ENCODE data around the gene P2RY11. TPM values are rescaled to one million over a fixed set of nuclear protein-coding genes. Genes with fewer than 3 reads are reported as not detected.
A peak's percentile ranks its signal among the peaks of the same experiment; 100 is the strongest.

The P2RY11 gene
- total and polyA plus RNA-seq, 7 donors: 4.0 to 18.5 (median 12.7) TPM

- ATAC-seq: no peak
- H3K27ac ChIP-seq: no peak overlapping the region
- TF ChIP-seq CTCF (IDR thresholded peaks at IDR 0.05): no peak
- no peaks in the 10 kb centered on the region for H3K4me1 ChIP-seq
- H3K27me3 ChIP-seq (ENCODE audit: insufficient read depth in 3 of 3, low read length in 2 of 3): peaks cover 0 to 7% (median 0%) of the 10 kb centered on the region in 3 donors
- no peaks in the 10 kb centered on the region for H3K9me3 ChIP-seq
- whole genome bisulfite sequencing, 3 donors: 66 to 70% (median 68%) methylated on average over 21 to 22 of the region's 22 CpGs
- no peaks in the 10 kb centered on the region for H3K36me3 ChIP-seq (ENCODE audit: insufficient read depth in 1 of 2, low read depth in 1 of 2)
- H3K4me3 ChIP-seq: no peak overlapping the region
- intact Hi-C loops (cut with DNase I): no loop called here
- peak in 1 of 2 donors; percentile 40 for DNase-seq
These were observed 40.6 kb upstream of the P2RY11 start for GRCh38 chr19:10070730-10071446.

GRCh38 chr19:10074153-10074552 is 37.3 kb upstream of the P2RY11 start:
- 51 to 56% (median 54%) methylated on average over 2 of the region's 2 CpGs for WGBS, 3 donors
- Histone ChIP-seq H3K36me3 (ENCODE audit: insufficient read depth in 1 of 2, low read depth in 1 of 2) (no peaks in the 10 kb centered on the region), H3K4me3 (no peak overlapping the region), H3K9me3 (no peaks in the 10 kb centered on the region), H3K27ac (no peak overlapping the region), H3K4me1 (no peaks in the 10 kb centered on the region), H3K27me3 (ENCODE audit: insufficient read depth in 3 of 3, low read length in 2 of 3) (peaks cover 0 to 7% (median 0%) of the 10 kb centered on the region in 3 donors)
- ATAC-seq (no peak), DNase-seq (no peak)
- peak; percentile 11 for TF ChIP-seq CTCF (IDR thresholded peaks at IDR 0.05)
- intact Hi-C loops (cut with DNase I): no loop called here

GRCh38 chr19:10076535-10076934 is 35.0 kb upstream of the P2RY11 start:
- no peak overlapping the region for H3K4me3 ChIP-seq
- H3K36me3 ChIP-seq (ENCODE audit: insufficient read depth in 1 of 2, low read depth in 1 of 2): no peaks in the 10 kb centered on the region
- no peak for TF ChIP-seq CTCF (IDR thresholded peaks at IDR 0.05)
- WGBS, 3 donors: 71 to 80% (median 76%) methylated on average over 6 of the region's 6 CpGs
- DNase-seq (no peak), ATAC-seq (no peak)
- H3K27ac ChIP-seq: no peak overlapping the region
- H3K4me1 ChIP-seq: no peaks in the 10 kb centered on the region
- intact Hi-C loops (cut with DNase I): no loop called here
- no peaks in the 10 kb centered on the region for H3K27me3 ChIP-seq (ENCODE audit: insufficient read depth in 3 of 3, low read length in 2 of 3)
- H3K9me3 ChIP-seq: no peaks in the 10 kb centered on the region

- no peak for TF ChIP-seq CTCF (IDR thresholded peaks at IDR 0.05)
These were observed 33.2 kb upstream of the P2RY11 start for GRCh38 chr19:10078329-10078728.

GRCh38 chr19:10079031-10079453 is 32.5 kb upstream of the P2RY11 start:
- TF ChIP-seq CTCF (IDR thresholded peaks at IDR 0.05): no peak
- WGBS, 3 donors: 53 to 59% (median 57%) methylated on average over 7 of the region's 7 CpGs
- Histone ChIP-seq H3K36me3 (ENCODE audit: insufficient read depth in 1 of 2, low read depth in 1 of 2) (no peaks in the 10 kb centered on the region), H3K4me1 (no peaks in the 10 kb centered on the region), H3K4me3 (no peak overlapping the region), H3K27ac (no peak overlapping the region), H3K27me3 (ENCODE audit: insufficient read depth in 3 of 3, low read length in 2 of 3) (peaks cover 0 to 2% (median 2%) of the 10 kb centered on the region in 3 donors), H3K9me3 (no peaks in the 10 kb centered on the region)
- ATAC-seq: no peak
- no peak for DNase-seq
- intact Hi-C loops (cut with DNase I): no loop called here

More at GRCh38 chr19:10078329-10078728, 33.2 kb upstream of the P2RY11 start:
- ATAC-seq: no peak
- no peaks in the 10 kb centered on the region for H3K4me1 ChIP-seq
- no peak overlapping the region for H3K27ac ChIP-seq
- no peak overlapping the region for H3K4me3 ChIP-seq
- 77 to 88% (median 80%) methylated on average over 8 of the region's 8 CpGs for WGBS, 3 donors
- intact Hi-C loops (cut with DNase I): no loop called here
- no peak for DNase-seq
- peaks cover 0 to 2% (median 0%) of the 10 kb centered on the region in 3 donors for H3K27me3 ChIP-seq (ENCODE audit: insufficient read depth in 3 of 3, low read length in 2 of 3)
- H3K9me3 ChIP-seq: no peaks in the 10 kb centered on the region
- H3K36me3 ChIP-seq (ENCODE audit: insufficient read depth in 1 of 2, low read depth in 1 of 2): no peaks in the 10 kb centered on the region

Data from psoas muscle (tissue), 8 donors.